Measurements from ENCODE around the gene KIF3A. TPM values are rescaled to one million over a fixed set of nuclear protein-coding genes. Genes with fewer than 3 reads are reported as not detected.

The KIF3A gene
- total RNA-seq, 1 donor from 2014 or later, result 25.4 TPM

DNA sequence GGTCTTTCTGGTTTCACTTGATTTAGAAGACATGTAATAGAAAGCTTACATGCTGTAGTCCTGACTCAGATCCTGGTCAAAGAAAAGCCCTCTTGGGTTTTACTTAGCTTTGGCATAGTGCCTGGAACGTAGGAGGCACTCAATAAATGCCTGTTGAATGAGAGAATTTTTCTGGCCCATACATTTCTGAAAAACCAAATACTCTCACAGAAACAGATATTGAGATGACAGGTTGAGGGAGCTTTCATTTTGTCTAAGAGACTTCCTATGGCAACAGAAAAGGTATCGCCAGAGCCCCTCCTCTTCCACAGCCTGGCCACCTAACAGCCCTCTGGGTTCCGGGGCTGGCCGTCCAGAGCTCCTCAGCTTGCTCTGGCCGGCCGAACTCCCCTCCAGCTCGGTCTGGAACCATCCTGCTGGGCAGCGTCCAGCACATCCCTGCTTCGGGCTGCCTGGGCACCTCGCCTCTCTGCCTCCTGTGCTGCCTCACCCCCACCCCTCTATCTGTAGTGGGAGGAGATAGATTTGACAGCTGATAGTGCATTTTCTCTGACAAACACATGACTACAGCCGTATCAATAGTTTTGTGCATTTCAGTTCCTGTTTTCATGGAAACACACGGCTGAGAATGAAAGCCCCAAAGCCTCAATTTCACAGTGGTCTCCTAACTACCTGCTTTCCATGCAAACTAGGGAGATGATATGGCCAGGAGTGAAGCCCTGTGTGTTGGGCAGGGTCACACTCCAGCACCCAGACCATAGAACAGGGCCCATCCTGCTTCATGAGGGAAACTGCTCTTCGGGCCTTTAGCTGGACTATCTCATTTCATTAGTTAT, 62.5 kb downstream of the KIF3A start:
- Mint-ChIP-seq H3K4me1 (ENCODE audit: low read depth, unreplicated experiment) (peaks cover 32% of the 10 kb centered on the region), H3K36me3 (ENCODE audit: low read depth, unreplicated experiment) (no peaks in the 10 kb centered on the region), H3K27ac (ENCODE audit: unreplicated experiment) (peak overlapping the region; percentile 96), H3K9me3 (ENCODE audit: unreplicated experiment) (peaks cover 3% of the 10 kb centered on the region), H3K4me3 (ENCODE audit: unreplicated experiment) (no peak overlapping the region), H3K27me3 (ENCODE audit: low read depth, unreplicated experiment) (peaks cover 2% of the 10 kb centered on the region)
- Histone ChIP-seq H3K36me3 (ENCODE audit: insufficient read depth, low read length) (no peaks in the 10 kb centered on the region), H3K27ac (ENCODE audit: low read depth, low read length) (peak overlapping the region; percentile 93), H3K4me3 (ENCODE audit: insufficient read depth, low read depth, low read length) (peak overlapping the region; percentile 49), H3K9ac (ENCODE audit: low read length) (peak overlapping the region; percentile 83), H2AFZ (ENCODE audit: low read depth, low read length) (peak overlapping the region; percentile 76), H3K27me3 (ENCODE audit: insufficient read depth, low read length) (no peaks in the 10 kb centered on the region), H3K9me3 (ENCODE audit: insufficient read depth, low read depth, low read length) (no peaks in the 10 kb centered on the region), H3K4me2 (ENCODE audit: low read length) (peak overlapping the region; percentile 81), H3K79me2 (ENCODE audit: insufficient read depth, low read length) (no peaks in the 10 kb centered on the region), H4K20me1 (ENCODE audit: insufficient read depth, low read length) (no peaks in the 10 kb centered on the region), H3K4me1 (ENCODE audit: insufficient read depth, low read length) (peaks cover 29% of the 10 kb centered on the region)
- peak; percentile 97 for DNase-seq (ENCODE audit: low read depth)
- no peak for TF ChIP-seq EZH2 (IDR thresholded peaks at IDR 0.05; ENCODE audit: insufficient read depth, low read length)
- TF ChIP-seq, protein P1, sequence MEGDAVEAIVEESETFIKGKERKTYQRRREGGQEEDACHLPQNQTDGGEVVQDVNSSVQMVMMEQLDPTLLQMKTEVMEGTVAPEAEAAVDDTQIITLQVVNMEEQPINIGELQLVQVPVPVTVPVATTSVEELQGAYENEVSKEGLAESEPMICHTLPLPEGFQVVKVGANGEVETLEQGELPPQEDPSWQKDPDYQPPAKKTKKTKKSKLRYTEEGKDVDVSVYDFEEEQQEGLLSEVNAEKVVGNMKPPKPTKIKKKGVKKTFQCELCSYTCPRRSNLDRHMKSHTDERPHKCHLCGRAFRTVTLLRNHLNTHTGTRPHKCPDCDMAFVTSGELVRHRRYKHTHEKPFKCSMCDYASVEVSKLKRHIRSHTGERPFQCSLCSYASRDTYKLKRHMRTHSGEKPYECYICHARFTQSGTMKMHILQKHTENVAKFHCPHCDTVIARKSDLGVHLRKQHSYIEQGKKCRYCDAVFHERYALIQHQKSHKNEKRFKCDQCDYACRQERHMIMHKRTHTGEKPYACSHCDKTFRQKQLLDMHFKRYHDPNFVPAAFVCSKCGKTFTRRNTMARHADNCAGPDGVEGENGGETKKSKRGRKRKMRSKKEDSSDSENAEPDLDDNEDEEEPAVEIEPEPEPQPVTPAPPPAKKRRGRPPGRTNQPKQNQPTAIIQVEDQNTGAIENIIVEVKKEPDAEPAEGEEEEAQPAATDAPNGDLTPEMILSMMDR (IDR thresholded peaks at IDR 0.05; ENCODE audit: insufficient read depth, low read depth, low read length), result no peak
- peak; percentile 74 for FAIRE-seq

DNA sequence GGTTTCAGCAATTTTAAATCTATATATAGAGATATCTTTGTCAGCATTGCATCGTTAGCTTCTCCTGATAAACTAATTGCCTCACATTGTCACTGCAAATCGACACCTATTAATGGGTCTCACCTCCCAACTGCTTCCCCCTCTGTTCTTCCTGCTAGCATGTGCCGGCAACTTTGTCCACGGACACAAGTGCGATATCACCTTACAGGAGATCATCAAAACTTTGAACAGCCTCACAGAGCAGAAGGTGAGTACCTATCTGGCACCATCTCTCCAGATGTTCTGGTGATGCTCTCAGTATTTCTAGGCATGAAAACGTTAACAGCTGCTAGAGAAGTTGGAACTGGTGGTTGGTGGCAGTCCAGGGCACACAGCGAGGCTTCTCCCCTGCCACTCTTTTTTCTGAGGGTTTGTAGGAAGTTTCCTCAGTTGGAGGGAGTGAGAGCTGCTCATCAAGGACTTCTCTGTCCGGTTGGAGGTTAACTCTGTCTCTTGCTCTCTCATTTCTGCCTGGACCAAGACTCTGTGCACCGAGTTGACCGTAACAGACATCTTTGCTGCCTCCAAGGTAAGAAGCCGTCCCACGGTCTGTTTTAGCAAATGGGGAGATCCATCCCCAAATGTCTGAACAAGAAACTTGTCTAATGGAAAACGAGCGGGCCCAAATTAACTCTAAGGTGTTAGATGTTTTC, 63.3 kb downstream of the KIF3A start, which contains the start of gene IL4:
Gene IL4 (plus strand): TSS at position 51 of the 692 bp plus-strand sequence. CDS start 62 bp downstream, at position 113.
- no peak within 1 kb of the TSS for H3K4me3 Mint-ChIP-seq (ENCODE audit: unreplicated experiment)
- Histone ChIP-seq H3K79me2 (ENCODE audit: insufficient read depth, low read length) (no peaks in the 10 kb centered on the region), H3K4me2 (ENCODE audit: low read length) (peak within 1 kb of the TSS; percentile 81), H3K4me3 (ENCODE audit: insufficient read depth, low read depth, low read length) (peak within 1 kb of the TSS; percentile 49), H3K36me3 (ENCODE audit: insufficient read depth, low read length) (no peaks in the 10 kb centered on the region), H4K20me1 (ENCODE audit: insufficient read depth, low read length) (no peaks in the 10 kb centered on the region), H3K4me1 (ENCODE audit: insufficient read depth, low read length) (peaks cover 29% of the 10 kb centered on the region), H3K9me3 (ENCODE audit: insufficient read depth, low read depth, low read length) (no peaks in the 10 kb centered on the region), H2AFZ (ENCODE audit: low read depth, low read length) (peak within 1 kb of the TSS; percentile 76), H3K27ac (ENCODE audit: low read depth, low read length) (peak within 1 kb of the TSS; percentile 93), H3K9ac (ENCODE audit: low read length) (peak within 1 kb of the TSS; percentile 83), H3K27me3 (ENCODE audit: insufficient read depth, low read length) (no peaks in the 10 kb centered on the region)
- peak within 1 kb of the TSS; percentile 96 for H3K27ac Mint-ChIP-seq (ENCODE audit: unreplicated experiment)
- no peak for TF ChIP-seq EZH2 (IDR thresholded peaks at IDR 0.05; ENCODE audit: insufficient read depth, low read length)
- TF ChIP-seq, protein P1 (IDR thresholded peaks at IDR 0.05; ENCODE audit: insufficient read depth, low read depth, low read length), result no peak
- peaks cover 30% of the 10 kb centered on the region for H3K4me1 Mint-ChIP-seq (ENCODE audit: low read depth, unreplicated experiment)
- H3K36me3 Mint-ChIP-seq (ENCODE audit: low read depth, unreplicated experiment), result no peaks in the 10 kb centered on the region
- FAIRE-seq (no peak), DNase-seq (ENCODE audit: low read depth) (no peak)
- H3K9me3 Mint-ChIP-seq (ENCODE audit: unreplicated experiment), result peaks cover 3% of the 10 kb centered on the region
- peaks cover 3% of the 10 kb centered on the region for H3K27me3 Mint-ChIP-seq (ENCODE audit: low read depth, unreplicated experiment)

Measured in astrocyte (in vitro differentiated cells and primary cell).